ENCODE results near the gene CDKN1C. TPM values are rescaled to one million over a fixed set of nuclear protein-coding genes. Genes with fewer than 3 reads are reported as not detected.

The CDKN1C gene
- total RNA-seq, 2 donors from 2014 or later: 17.1 to 25.0 TPM

- Histone ChIP-seq H3K9me3 (no peaks in the 10 kb centered on the region), H3K36me3 (no peaks in the 10 kb centered on the region), H3K4me1 (ENCODE audit: control insufficient read depth in 1 of 2, low read depth in 2 of 2) (peaks cover 6 to 10% of the 10 kb centered on the region in 2 donors), H3K27ac (no peak overlapping the region), H3K4me3 (no peak overlapping the region), H3K27me3 (replicated peaks; ENCODE audit: insufficient read depth) (peaks cover 5% of the 10 kb centered on the region)
- no peak for ATAC-seq (ENCODE audit: insufficient number of reproducible peaks, low FRiP score, low read depth)
- TF ChIP-seq CTCF (IDR thresholded peaks at IDR 0.05): no peak
- DNase-seq (ENCODE audit: low spot score): no peak
Measured at GRCh38 chr11:2869561-2870427, 15.8 kb downstream of the CDKN1C start.

- Histone ChIP-seq H3K4me3 (no peak overlapping the region), H3K4me1 (ENCODE audit: control insufficient read depth in 1 of 2, low read depth in 2 of 2) (peaks cover 6 to 10% of the 10 kb centered on the region in 2 donors), H3K9me3 (no peaks in the 10 kb centered on the region), H3K36me3 (no peaks in the 10 kb centered on the region), H3K27ac (no peak overlapping the region), H3K27me3 (replicated peaks; ENCODE audit: insufficient read depth) (peaks cover 5% of the 10 kb centered on the region)
- DNase-seq (ENCODE audit: low spot score) (no peak), ATAC-seq (ENCODE audit: insufficient number of reproducible peaks, low FRiP score, low read depth) (no peak)
- no peak for TF ChIP-seq CTCF (IDR thresholded peaks at IDR 0.05)
Measured at GRCh38 chr11:2869134-2869526, 16.4 kb downstream of the CDKN1C start.

GRCh38 chr11:2868506-2869133, 17.0 kb downstream of the CDKN1C start:
- Histone ChIP-seq H3K9me3 (no peaks in the 10 kb centered on the region), H3K27me3 (replicated peaks; ENCODE audit: insufficient read depth) (peaks cover 5% of the 10 kb centered on the region), H3K4me3 (peak overlapping the region; percentile 49), H3K36me3 (no peaks in the 10 kb centered on the region), H3K4me1 (ENCODE audit: control insufficient read depth in 1 of 2, low read depth in 2 of 2) (peaks cover 6 to 10% of the 10 kb centered on the region in 2 donors), H3K27ac (no peak overlapping the region)
- DNase-seq (ENCODE audit: low spot score) (no peak), ATAC-seq (ENCODE audit: insufficient number of reproducible peaks, low FRiP score, low read depth) (no peak)
- no peak for TF ChIP-seq CTCF (IDR thresholded peaks at IDR 0.05)

GRCh38 chr11:2867722-2868505, 17.7 kb downstream of the CDKN1C start:
- H3K36me3 ChIP-seq: no peaks in the 10 kb centered on the region
- peak overlapping the region; percentile 49 for H3K4me3 ChIP-seq
- no peak for TF ChIP-seq CTCF (IDR thresholded peaks at IDR 0.05)
- no peak for ATAC-seq (ENCODE audit: insufficient number of reproducible peaks, low FRiP score, low read depth)
- peaks cover 5% of the 10 kb centered on the region for H3K27me3 ChIP-seq (replicated peaks; ENCODE audit: insufficient read depth)
- peaks cover 6 to 13% of the 10 kb centered on the region in 2 donors for H3K4me1 ChIP-seq (ENCODE audit: control insufficient read depth in 1 of 2, low read depth in 2 of 2)
- H3K9me3 ChIP-seq: no peaks in the 10 kb centered on the region
- no peak for DNase-seq (ENCODE audit: low spot score)
- H3K27ac ChIP-seq: no peak overlapping the region

- no peak overlapping the region for H3K4me3 ChIP-seq
- no peak for TF ChIP-seq CTCF (IDR thresholded peaks at IDR 0.05)
- H3K4me1 ChIP-seq (ENCODE audit: control insufficient read depth in 1 of 2, low read depth in 2 of 2): peaks cover 6 to 21% of the 10 kb centered on the region in 2 donors
- no peaks in the 10 kb centered on the region for H3K36me3 ChIP-seq
- no peaks in the 10 kb centered on the region for H3K9me3 ChIP-seq
- H3K27me3 ChIP-seq (replicated peaks; ENCODE audit: insufficient read depth): peaks cover 5% of the 10 kb centered on the region
- ATAC-seq (ENCODE audit: insufficient number of reproducible peaks, low FRiP score, low read depth) (no peak), DNase-seq (ENCODE audit: low spot score) (no peak)
- no peak overlapping the region for H3K27ac ChIP-seq
Measured at GRCh38 chr11:2867142-2867541, 18.4 kb downstream of the CDKN1C start.
